BLaER1 treated with 17β-estradiol and CSF1 and Interleukin-3, amounts not matched to agents 10 nM and 100 nM (cell line): ENCODE measurements around the gene PGF.

Experiments used
- H3K27ac ChIP-seq, 11 experiments: shearing (Covaris generic); formaldehyde crosslinking; 2 replicates each; pipeline ENCODE4 v1.8.1; 2022
- H3K27me3 ChIP-seq, 11 experiments: shearing (Covaris generic); formaldehyde crosslinking; 2 replicates each; pipeline ENCODE4 v1.8.1; 2022
- H3K36me3 ChIP-seq, 11 experiments: shearing (Covaris generic); formaldehyde crosslinking; 2 replicates each; pipeline ENCODE4 v1.8.1; 2022
- H3K4me1 ChIP-seq, 10 experiments: shearing (Covaris generic); formaldehyde crosslinking; 2 replicates each; pipeline ENCODE4 v1.8.1; 2022
- H3K4me2 ChIP-seq, 11 experiments: shearing (Covaris generic); formaldehyde crosslinking; 2 replicates each; pipeline ENCODE4 v1.8.1; 2022
- H3K4me3 ChIP-seq, 10 experiments: shearing (Covaris generic); formaldehyde crosslinking; 2 replicates each; pipeline ENCODE4 v1.8.1; 2022
- H3K9ac ChIP-seq, 11 experiments: shearing (Covaris generic); formaldehyde crosslinking; 2 replicates each; pipeline ENCODE4 v1.8.1; 2022
- H3K9me3 ChIP-seq, 11 experiments: shearing (Covaris generic); formaldehyde crosslinking; replicated peaks in 1 of 11; 2 replicates each; pipeline ENCODE4 v1.8.1; 2022
- H4K20me1 ChIP-seq, 11 experiments: shearing (Covaris generic); formaldehyde crosslinking; 2 replicates each; pipeline ENCODE4 v1.8.1; 2022
- Cebpa-rat ChIP-seq, 11 experiments: shearing (Covaris generic); IDR thresholded peaks; 2 replicates each; pipeline ENCODE4 v1.8.1; 2022

Gene PGF

GRCh38 chr14:74980398-74980730 is 25.0 kb upstream of the PGF start:
- H3K4me2 ChIP-seq: peak overlapping the region in 10 of 11 experiments; percentile 40 to 78 (median 56); a peak in 9 of 22 replicates
- H3K4me3 ChIP-seq: no peak overlapping the region
- H3K27ac ChIP-seq: no peak overlapping the region; a peak in 2 of 22 replicates
- H3K9ac ChIP-seq: no peak overlapping the region
- no peaks in the 10 kb centered on the region for H3K36me3 ChIP-seq
- H3K4me1 ChIP-seq: peaks cover 22 to 45% (median 38%) of the 10 kb centered on the region in 10 experiments
- H3K27me3 ChIP-seq: no peaks in the 10 kb centered on the region
- H4K20me1 ChIP-seq: no peaks in the 10 kb centered on the region
- no peaks in the 10 kb centered on the region for H3K9me3 ChIP-seq
- TF ChIP-seq Cebpa-rat (IDR thresholded peaks at IDR 0.05): no peak

GRCh38 chr14:74979442-74980397 is 24.3 kb upstream of the PGF start:
- no peak for TF ChIP-seq Cebpa-rat (IDR thresholded peaks at IDR 0.05)
- H3K4me2 ChIP-seq: no peak overlapping the region; a peak in 1 of 22 replicates
- H3K9ac ChIP-seq: 0 out of 22 replicates have a peak overlapping the region, but pooled peaks of 1 of the 11 experiments have one; percentile 10

GRCh38 chr14:74979029-74979428 is 23.6 kb upstream of the PGF start:
- H3K4me2 ChIP-seq: no peak overlapping the region

More at GRCh38 chr14:74979442-74980397, 24.3 kb upstream of the PGF start:
- Histone ChIP-seq H3K27me3 (no peaks in the 10 kb centered on the region), H3K4me1 (peaks cover 18 to 38% (median 32%) of the 10 kb centered on the region in 10 experiments), H3K27ac (no peak overlapping the region), H3K9me3 (no peaks in the 10 kb centered on the region), H4K20me1 (no peaks in the 10 kb centered on the region), H3K4me3 (no peak overlapping the region), H3K36me3 (no peaks in the 10 kb centered on the region)

GRCh38 chr14:74978416-74978947 is 23.1 kb upstream of the PGF start:
- H4K20me1 ChIP-seq: no peaks in the 10 kb centered on the region
- no peaks in the 10 kb centered on the region for H3K36me3 ChIP-seq
- H3K9me3 ChIP-seq: no peaks in the 10 kb centered on the region
- no peak overlapping the region for H3K9ac ChIP-seq
- no peaks in the 10 kb centered on the region for H3K27me3 ChIP-seq
- no peak overlapping the region for H3K4me3 ChIP-seq
- no peak for TF ChIP-seq Cebpa-rat (IDR thresholded peaks at IDR 0.05)
- H3K4me1 ChIP-seq: peaks cover 15 to 44% (median 30%) of the 10 kb centered on the region in 10 experiments
- H3K27ac ChIP-seq: no peak overlapping the region
- no peak overlapping the region for H3K4me2 ChIP-seq

More at GRCh38 chr14:74979029-74979428, 23.6 kb upstream of the PGF start:
- Histone ChIP-seq H3K4me3 (no peak overlapping the region), H3K4me1 (peaks cover 11 to 39% (median 25%) of the 10 kb centered on the region in 10 experiments), H3K27me3 (no peaks in the 10 kb centered on the region), H3K27ac (no peak overlapping the region), H3K9ac (no peak overlapping the region), H3K9me3 (no peaks in the 10 kb centered on the region), H3K36me3 (no peaks in the 10 kb centered on the region), H4K20me1 (no peaks in the 10 kb centered on the region)
- no peak for TF ChIP-seq Cebpa-rat (IDR thresholded peaks at IDR 0.05)

- Histone ChIP-seq H3K9ac (peak overlapping the region in 1 of 11 experiments; percentile 15; a peak in 1 of 22 replicates), H3K4me3 (no peak overlapping the region), H3K27me3 (no peaks in the 10 kb centered on the region), H3K36me3 (no peaks in the 10 kb centered on the region), H3K27ac (no peak overlapping the region), H3K4me2 (peak overlapping the region in 4 of 11 experiments; percentile 1 to 23 (median 9); a peak in 2 of 22 replicates), H4K20me1 (no peaks in the 10 kb centered on the region), H3K9me3 (no peaks in the 10 kb centered on the region), H3K4me1 (peaks cover 21 to 49% (median 35%) of the 10 kb centered on the region in 10 experiments)
- no peak for TF ChIP-seq Cebpa-rat (IDR thresholded peaks at IDR 0.05)
Measured at GRCh38 chr14:74977901-74978385, 22.5 kb upstream of the PGF start.

- H3K4me1 ChIP-seq: peaks cover 23 to 56% (median 38%) of the 10 kb centered on the region in 10 experiments
Measured at GRCh38 chr14:74977164-74977900, 21.9 kb upstream of the PGF start.

GRCh38 chr14:74976264-74977113 is 21.1 kb upstream of the PGF start:
- no peak overlapping the region for H3K9ac ChIP-seq
- H3K36me3 ChIP-seq: no peaks in the 10 kb centered on the region
- no peak for TF ChIP-seq Cebpa-rat (IDR thresholded peaks at IDR 0.05)
- no peak overlapping the region for H3K27ac ChIP-seq
- H3K4me2 ChIP-seq: no peak overlapping the region
- H3K4me3 ChIP-seq: no peak overlapping the region
- no peaks in the 10 kb centered on the region for H3K27me3 ChIP-seq
- peaks cover 21 to 49% (median 35%) of the 10 kb centered on the region in 10 experiments for H3K4me1 ChIP-seq
- no peaks in the 10 kb centered on the region for H3K9me3 ChIP-seq
- H4K20me1 ChIP-seq: no peaks in the 10 kb centered on the region

More at GRCh38 chr14:74977164-74977900, 21.9 kb upstream of the PGF start:
- Histone ChIP-seq H3K36me3 (no peaks in the 10 kb centered on the region), H3K27ac (no peak overlapping the region), H3K4me2 (peak overlapping the region in 4 of 11 experiments; percentile 1 to 23 (median 9); a peak in 2 of 22 replicates), H3K27me3 (no peaks in the 10 kb centered on the region), H4K20me1 (no peaks in the 10 kb centered on the region), H3K9me3 (no peaks in the 10 kb centered on the region), H3K9ac (peak overlapping the region in 1 of 11 experiments; percentile 15; a peak in 1 of 22 replicates), H3K4me3 (no peak overlapping the region)
- no peak for TF ChIP-seq Cebpa-rat (IDR thresholded peaks at IDR 0.05)
